NCI-H2107 (cell line): ENCODE measurements around the gene PYDC2.

Experiments
- DNase-seq: peaks from one replicate; lab custom pipeline; 2025; lab: John Stamatoyannopoulos, UW

Gene PYDC2

DNA sequence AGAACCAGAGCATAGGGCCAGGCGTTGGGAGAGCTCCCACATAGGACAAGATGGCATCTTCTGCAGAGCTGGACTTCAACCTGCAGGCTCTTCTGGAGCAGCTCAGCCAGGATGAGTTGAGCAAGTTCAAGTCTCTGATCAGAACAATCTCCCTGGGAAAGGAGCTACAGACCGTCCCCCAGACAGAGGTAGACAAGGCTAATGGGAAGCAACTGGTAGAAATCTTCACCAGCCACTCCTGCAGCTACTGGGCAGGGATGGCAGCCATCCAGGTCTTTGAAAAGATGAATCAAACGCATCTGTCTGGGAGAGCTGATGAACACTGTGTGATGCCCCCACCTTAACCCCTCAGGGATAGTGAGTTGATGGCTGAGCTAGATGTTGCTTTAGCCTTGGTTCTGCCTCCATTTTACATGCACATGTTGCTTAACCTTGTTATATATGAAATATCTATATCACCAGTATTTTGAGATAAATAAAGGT is at the start of gene PYDC2:
PYDC2 (plus strand) TSS at position 51 of the 483 bp plus-strand sequence; CDS start at position 51, 0 bp downstream.
- DNase-seq: no peak

DNA sequence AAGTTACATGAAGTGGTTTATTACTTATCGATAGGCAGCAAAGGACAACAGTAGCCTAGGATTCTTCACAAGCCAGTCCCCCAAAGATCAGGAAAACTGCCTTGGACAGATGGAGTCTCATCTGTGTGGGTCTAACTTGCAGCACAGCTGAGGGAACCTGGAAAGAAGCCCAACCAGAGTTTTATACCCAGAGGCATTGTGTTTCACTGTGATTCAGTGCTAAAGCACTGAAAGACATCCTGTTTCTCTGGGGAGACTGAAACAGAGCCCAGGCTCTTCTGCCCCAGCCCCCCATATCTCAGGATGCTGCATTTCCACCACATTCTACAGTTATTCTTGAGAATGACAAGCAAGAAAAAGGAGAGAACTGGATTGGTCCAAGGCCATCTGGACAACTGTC is 48.2 kb upstream of the PYDC2 start:
- no peak for DNase-seq

DNA sequence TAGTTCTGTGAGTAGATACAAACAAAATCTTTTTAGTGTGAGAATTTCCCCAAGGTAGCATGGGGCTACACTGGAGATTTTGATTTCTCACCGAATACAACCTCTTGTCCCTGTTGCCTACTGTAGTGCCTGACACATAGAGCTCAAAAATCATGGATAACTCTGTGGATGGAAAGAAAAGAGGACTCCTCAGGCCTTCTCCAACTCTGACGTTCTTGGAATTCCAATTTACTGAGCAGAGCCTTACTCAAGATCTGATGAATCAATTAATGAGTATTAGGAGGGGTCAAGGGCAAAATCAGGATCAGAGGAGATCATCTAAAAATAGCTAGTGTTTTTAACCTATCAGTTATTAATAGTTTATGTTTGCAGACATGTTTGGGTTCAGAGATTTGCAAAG is 46.7 kb upstream of the PYDC2 start:
- no peak for DNase-seq

DNA sequence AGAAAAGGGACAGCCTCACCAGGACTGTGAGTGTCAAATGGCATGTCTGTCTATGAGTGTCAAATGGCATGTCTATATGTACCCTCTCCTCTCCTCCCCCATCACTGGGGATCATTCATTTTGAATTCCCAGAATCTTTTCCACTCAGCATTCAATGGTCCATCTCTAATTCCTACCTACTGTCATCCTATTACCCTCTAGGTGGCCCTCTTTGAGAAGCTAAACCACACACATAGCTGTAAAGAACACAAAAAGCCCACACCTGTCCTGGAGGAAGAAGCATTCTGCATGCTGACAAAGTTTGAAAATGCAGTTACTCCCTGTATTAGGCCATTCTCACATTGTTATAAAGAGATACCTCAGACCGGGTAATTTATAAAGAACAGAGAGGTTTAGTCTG is 46.2 kb upstream of the PYDC2 start:
- DNase-seq: no peak

DNA sequence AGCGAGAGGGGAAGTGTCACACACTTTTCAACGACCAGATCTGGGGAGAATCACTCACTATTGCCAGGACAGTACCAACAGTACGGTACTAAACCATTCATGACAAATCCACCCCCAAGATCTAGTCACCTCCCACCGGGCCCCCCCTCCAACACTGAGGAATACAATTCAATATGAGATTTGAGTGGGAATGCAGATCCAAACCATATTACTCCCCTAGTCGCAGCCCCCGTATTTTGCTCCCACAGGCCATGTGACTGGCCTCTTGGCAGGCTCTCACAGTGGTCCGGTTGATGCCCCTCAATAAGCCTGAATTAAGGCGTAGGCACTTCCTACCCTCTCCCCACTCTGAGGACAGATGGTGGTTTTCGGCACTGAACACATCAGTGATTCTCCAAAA is 45.4 kb upstream of the PYDC2 start:
- DNase-seq: no peak

DNA sequence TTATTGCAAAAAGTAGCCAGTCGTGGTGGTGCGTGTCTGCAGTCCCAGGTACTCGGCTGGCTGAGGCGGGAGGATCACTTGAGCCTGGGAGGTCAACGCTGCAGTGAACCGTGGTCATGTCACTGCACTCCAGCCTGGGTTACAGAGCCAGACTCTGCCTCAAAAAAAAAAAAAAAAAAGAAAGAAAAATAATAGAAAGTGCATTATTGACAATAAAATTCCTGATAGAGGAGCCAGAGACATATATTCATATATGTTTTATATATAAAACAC is 43.6 kb upstream of the PYDC2 start:
- DNase-seq: no peak

DNA sequence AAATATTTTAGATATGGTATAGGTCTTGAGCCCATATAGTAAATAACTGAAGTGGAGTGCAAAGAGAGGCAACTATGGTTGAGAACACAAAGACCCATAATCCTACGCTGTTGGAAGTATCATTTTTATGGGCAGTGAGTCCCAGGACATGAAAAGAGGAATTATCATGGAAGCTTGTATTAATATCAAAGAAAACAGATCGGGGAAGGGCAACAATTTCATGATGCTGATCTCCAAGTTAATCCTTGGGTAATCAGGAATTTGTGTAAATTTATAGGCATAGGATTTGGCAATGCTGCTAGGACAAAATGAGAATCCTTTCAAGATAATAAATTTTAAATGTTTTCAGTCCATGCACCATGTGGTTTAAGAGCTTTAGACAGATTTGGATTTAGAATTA is 40.2 kb upstream of the PYDC2 start:
- DNase-seq: no peak

DNA sequence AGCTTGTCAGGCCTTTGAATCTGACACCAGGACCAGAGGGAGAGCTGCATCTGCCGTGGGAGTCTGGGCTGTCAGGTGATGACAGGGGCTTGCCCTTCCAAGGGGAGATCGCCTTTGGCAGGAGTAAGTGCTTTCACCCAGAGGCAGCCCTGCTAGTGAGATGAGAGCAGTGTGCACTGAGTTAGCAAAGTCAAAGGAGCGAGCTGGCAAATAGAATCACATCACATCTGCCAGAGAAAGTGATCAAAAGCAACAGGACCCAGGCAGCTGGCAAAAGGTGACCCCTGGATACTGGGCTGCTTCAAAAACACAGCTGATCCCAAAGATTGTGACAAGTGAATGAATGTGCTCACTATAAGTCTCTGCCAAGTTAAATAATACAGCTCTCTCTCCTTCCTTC is 36.1 kb upstream of the PYDC2 start:
- DNase-seq: no peak

DNA sequence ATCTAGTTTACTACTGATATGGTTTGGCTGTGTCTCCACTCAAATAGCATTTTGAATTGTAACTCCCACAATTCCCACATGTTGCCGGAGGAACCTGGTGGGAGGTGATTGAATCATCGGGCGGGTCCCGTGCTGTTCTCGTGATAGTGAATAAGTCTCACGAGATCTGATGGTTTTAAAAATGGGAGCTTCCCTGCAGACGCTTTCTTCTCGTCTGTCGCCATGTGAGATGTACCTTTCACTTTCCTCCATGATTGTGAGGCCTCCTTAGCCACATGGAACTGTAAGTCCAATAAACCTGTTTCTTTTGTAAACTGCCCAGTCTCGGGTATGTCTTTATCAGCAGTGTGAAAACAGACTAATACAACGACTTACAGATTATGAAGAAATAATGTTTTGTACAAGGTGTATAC is 35.6 kb upstream of the PYDC2 start:
- DNase-seq: no peak

DNA sequence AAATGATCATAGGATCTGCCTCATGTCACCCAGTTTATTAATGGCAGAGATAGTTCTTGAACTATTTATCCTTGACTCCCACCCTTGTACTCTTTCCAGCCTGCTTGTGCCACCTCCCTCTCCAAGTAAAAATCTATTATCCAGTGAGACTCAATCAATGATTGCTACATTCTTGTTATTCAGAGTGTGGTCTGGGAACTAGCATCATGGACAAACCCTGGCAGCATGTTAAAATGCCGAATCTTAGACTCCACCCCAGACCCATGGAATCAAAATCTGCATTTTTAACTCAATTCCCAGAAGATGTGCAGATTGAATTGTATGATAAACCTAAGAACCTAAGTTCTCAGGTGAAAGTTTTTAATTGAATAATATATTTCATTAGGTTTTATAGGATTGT is 34.7 kb upstream of the PYDC2 start:
- DNase-seq: no peak

DNA sequence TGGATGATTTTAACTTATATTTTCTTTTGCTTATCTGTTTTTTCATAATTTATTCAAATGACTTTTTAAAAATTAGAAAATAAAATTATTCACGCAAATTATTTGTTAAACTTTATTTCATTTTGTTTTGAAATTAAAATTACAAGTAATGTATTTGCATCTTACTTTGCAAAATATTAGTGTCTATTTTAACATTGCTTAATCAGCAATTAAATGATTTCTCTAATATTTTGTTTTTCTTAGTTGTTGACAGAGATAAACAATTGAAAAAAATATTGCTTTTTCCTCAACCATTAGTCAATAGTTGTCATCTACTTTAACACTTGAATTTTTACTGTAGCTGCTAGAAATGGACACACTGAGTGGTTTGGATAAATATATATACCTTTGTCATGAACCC is 32.8 kb upstream of the PYDC2 start:
- no peak for DNase-seq

DNA sequence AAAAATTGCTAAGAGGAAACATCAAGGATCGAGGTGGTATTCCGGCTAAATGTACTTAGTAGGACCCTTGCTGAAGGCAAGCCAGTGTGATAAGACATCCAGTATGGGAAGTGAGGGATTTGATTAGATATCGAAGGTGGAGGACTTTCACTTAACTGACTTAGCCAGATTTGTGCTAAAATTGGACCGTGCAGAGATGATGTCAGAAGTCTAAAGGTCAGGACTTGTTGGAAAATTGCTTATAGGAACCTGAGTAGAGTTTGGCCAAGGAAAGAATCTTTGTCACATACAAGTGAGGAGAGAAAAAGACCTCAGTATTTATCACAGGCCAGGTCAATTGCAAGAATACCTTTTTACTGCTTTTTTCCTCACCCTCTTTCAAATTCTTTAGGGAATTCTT is 30.9 kb upstream of the PYDC2 start:
- DNase-seq: no peak

DNA sequence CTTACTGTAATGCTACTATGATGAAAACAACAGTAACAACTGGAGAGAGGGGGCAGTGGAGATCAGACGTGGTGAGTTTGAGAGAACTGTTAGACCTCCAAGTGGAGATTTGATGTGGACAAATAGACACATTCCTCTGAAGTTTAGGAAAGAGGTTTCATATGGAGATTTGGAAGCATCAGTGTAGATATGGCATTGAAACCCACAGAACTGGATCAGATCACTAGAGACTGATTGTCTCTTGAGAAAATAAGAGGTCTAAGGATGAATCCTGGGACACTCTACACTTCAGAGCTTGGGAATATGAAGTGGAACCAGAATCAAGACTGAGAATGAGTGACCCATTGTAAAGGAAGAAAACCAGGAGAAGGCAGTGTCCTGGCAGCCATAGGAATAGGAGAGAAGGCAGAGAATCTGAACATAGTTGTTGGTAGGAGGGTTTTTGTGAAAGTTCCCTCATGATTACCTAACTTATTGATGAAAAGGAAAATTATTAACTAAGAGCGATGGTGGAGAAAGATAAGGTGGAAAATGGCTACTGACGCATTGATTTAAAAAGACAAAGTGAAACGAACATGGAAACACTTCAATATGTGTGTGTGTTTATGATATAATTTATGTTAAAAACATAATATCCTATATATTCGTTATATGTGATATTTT is 29.7 kb upstream of the PYDC2 start:
- DNase-seq: no peak

DNA sequence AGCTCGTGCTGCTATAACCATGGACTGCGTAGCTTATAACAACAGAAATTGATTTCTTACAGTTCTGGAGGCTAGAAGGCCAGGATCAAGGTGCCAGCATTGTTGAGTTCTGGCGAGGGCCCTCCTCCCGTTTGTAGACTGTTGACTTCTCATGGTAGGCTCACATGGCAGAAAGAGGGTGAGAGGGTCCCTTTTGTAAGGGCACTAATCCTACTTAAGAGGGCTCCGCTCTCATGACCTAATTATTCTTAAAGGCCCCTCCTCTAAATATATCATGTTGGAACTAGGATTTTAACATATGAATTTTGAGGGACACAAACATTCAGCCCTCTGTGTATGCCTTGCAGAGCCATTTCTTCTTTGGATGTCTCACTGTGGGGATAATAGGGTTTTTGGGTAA is 28.8 kb upstream of the PYDC2 start:
- DNase-seq: no peak

DNA sequence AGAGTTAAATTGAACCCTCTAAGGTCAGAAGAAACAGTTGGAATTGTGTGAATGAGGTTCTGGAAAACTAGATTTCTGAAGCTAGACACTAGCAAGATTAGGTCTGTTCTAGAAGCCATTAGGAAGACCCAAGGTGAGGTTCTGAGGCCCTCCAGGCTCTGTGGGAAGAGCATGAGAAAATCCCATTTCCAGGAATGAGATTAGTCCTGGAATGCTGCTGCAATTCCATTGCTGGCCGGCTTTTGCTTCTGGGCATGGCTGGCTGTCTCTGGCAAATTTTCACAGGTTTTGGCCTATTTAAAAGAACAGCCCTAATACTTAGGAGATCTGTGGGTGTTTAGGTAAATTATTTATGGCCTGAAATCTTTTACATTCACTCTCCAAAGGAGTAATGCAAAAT is 26.9 kb upstream of the PYDC2 start:
- DNase-seq: no peak

DNA sequence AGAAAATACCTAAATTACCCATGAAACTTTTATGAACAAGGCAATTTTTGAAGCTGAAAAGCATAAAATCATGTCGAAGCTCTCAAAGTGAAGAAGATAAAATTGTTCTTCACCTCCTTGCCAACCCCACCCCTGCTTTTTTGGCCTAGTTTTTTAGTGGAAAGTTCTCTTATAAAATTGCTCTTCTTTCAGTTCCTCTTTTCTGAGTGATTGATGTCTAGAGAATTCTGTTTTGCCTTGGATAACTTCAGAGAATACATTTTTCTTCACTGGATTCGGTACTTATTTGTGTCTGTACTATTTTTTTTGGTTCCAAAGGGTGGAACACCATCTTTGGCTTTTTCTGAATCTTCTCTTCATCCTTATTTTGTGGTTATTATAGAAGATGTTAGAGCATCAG is 25.0 kb upstream of the PYDC2 start:
- DNase-seq: no peak

DNA sequence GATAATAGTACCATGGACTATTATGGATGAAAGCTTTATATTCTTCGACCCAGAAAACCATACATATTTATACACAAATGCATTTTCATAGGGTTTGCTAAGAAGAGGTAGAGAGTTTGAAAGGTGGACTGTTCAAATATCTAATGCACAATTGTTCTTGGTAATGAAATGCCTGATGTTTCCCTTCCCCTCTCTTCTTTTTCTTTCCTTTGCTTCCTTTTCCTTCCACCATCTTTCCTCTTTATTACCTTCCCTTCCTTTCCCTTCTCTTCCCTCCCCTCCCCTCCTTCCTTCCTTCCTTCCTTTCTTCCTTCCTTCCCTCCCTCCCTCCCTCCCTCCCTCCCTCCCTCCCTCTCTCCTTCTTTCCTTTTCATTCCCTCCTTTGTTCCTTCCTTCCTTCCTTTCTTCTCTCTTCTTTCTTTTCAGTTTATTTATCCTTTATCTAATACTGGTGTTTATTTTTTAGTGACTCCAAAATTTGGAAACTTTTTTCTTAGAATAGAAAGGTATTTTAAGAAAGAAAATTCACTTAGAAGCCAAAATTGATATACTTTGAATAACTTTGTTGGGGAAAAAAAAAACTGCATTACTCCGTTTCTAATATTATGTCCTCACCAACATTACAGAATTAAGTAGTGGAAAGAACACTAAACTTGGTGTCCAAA is 22.7 kb upstream of the PYDC2 start:
- no peak for DNase-seq

DNA sequence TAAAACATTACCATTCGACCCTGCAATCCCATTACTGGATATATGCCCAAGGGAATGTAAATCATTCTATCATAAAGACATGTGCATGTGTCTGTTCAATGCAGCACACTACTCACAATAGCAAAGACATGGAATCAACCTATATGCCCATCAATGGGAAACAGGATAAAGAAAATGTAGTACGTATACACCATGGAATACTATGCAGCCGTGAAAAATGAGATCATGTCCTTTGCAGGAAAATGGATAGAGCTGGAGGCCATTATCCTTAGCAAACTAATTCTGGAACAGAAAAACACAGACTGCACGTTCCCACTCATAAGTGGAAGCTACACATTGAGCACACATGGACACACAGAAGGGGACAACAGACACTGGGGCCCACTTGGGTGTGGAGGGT is 20.4 kb upstream of the PYDC2 start:
- DNase-seq: no peak

DNA sequence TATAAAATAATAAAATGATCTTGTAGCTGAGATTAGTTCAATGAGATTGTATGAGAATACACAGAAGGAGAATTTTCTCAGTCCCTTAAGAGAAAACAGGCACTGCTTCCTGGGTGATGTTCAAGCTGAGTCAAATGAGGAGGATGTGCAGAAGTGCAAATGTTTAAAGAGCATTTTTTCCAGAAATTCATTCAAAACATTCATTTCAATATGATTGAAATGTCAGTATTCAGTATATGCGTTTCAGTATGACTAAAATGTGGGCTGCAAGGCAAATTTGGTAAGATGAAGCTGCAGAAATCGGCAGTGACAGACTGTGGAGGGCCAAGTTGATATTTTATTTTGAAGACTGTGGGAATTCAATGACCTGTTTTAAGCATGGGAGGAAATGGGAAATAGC is 19.3 kb upstream of the PYDC2 start:
- DNase-seq: no peak

DNA sequence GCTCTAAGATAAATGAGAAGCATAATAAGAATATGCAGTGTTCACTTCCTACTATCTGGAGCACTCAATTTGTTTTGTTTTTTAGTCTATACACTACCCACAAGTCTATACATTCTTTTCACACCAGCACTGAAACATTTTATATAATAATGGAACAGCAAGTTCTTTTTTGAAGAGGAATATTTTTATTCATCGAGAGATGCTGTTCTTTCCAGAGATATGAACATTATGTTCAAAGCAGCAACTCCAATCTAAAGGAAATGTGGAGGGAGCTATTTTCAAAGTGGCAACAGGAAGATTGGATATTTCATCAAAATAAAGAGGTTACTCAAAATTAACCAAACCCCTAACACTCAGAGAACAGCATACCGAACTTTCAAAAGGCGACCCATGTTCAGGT is 16.4 kb upstream of the PYDC2 start:
- DNase-seq: no peak

DNA sequence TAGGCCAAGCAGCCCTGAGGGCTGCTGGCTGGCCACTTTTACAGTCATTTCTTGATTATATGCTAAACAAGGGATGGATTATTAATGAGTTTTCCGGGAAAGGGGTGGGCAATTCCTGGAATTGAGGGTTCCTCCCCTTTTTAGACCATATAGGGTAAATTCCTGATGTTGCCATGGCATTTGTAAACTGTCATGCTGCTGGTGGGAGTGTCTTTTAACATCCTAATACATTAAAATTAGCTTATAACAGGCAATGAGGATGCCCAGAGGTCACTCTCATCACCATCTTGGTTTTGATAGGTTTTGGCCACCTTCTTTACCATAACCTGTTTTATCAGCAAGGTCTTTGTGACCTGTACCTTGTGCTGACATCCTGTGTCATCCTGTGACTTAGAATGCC is 11.7 kb upstream of the PYDC2 start:
- no peak for DNase-seq

DNA sequence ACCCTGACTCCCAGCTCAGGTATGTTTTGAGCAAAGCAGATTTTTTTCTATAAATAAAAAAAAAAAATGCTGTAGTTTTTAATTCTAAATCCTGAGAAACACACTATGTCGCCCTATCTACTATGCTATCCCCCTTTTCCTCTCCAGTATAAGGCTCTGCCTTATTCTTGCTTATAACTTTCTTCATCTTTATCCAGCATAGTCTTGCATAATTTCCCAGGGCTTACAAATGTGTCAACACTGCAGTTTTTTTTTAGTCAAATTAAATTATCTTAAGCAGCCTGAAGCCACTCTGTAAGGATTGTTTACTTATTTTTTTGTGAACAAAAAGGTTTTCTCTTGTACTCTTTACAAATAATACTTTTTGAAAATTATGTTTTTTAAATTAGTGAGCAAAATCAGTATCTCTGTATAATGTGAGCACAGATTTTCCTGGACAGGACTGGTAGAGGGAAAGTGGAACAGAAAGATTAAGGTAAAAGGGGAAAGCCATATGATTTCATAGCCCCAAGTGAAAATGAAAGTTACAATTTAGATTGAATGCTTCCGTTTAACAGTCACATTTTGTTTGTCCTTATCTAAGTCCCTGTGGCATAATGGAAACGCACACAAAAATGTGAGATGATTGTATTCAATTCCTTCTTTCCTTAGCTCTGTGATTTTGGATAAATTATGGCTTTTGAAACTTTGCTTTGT is 5.6 kb upstream of the PYDC2 start:
- DNase-seq: no peak

DNA sequence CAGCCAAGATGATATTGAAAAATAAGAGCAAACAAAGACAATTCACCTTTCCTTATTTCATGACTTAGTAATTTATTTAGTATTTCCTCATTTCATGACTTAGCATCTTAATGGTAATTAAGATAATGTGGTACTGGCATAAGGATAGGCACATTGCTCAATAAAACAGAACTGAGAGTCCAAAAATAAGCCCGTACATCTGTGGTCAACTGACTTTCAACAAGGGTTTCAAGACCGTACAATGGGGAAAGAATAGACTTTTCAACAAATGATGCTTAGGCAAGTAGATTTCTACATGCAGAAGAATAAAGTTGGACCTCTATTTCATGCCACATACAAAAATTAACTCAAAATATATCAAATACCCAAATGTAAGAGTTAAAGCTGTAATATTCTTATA is 603 bp upstream of the PYDC2 start:
- DNase-seq: no peak

DNA sequence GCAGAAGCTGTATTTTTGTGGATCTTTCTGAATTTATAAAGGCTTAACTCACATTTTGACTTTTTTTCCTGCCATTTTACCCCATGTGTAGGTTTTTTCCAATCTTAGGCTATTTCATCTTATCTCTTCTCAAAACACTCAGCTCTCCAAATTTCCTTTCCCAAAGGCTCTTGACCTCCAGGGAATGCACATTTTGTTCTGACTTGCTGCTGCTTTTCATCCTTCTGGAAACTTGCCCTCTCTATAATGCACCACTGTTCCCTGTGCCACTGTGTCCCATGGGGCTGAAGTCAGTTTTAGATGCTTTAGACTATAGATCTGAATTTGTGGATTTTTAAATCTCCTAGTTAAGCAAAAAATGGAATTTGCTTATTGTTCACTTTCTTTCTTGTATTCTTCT is 9.1 kb downstream of the PYDC2 start:
- DNase-seq: no peak
